ENCODE results near the gene PHACTR1.

DNA sequence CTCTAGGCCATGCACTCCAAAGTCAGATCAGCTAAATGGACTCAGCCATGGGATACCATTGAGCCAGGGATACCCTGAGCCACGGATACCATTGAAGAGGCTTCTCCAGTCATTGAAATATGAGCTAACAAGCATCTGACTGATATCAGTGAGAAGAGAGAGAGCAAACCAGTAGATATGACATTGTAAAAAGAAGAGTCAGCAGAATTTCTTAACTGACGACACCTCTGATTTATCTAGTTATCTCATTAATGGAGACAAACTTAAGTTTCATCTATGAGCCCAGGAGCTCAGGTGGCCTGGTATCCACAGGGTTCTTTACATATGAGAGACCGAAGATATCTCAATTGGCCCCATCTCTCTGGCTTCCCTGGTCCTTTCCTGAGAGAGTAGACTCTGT lies 471.1 kb downstream of the PHACTR1 start:
- TF ChIP-seq, protein P1, sequence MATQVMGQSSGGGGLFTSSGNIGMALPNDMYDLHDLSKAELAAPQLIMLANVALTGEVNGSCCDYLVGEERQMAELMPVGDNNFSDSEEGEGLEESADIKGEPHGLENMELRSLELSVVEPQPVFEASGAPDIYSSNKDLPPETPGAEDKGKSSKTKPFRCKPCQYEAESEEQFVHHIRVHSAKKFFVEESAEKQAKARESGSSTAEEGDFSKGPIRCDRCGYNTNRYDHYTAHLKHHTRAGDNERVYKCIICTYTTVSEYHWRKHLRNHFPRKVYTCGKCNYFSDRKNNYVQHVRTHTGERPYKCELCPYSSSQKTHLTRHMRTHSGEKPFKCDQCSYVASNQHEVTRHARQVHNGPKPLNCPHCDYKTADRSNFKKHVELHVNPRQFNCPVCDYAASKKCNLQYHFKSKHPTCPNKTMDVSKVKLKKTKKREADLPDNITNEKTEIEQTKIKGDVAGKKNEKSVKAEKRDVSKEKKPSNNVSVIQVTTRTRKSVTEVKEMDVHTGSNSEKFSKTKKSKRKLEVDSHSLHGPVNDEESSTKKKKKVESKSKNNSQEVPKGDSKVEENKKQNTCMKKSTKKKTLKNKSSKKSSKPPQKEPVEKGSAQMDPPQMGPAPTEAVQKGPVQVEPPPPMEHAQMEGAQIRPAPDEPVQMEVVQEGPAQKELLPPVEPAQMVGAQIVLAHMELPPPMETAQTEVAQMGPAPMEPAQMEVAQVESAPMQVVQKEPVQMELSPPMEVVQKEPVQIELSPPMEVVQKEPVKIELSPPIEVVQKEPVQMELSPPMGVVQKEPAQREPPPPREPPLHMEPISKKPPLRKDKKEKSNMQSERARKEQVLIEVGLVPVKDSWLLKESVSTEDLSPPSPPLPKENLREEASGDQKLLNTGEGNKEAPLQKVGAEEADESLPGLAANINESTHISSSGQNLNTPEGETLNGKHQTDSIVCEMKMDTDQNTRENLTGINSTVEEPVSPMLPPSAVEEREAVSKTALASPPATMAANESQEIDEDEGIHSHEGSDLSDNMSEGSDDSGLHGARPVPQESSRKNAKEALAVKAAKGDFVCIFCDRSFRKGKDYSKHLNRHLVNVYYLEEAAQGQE (IDR thresholded peaks at IDR 0.05; ENCODE audit: low read depth): no peak
- TF ChIP-seq, protein P2, sequence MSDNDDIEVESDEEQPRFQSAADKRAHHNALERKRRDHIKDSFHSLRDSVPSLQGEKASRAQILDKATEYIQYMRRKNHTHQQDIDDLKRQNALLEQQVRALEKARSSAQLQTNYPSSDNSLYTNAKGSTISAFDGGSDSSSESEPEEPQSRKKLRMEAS (IDR thresholded peaks at IDR 0.05): no peak
- TF ChIP-seq EGR1 (IDR thresholded peaks at IDR 0.05): no peak
- TF ChIP-seq CREB1 (IDR thresholded peaks at IDR 0.05; ENCODE audit: low read depth): no peak
- no peak for TF ChIP-seq TAF1 (IDR thresholded peaks at IDR 0.05; ENCODE audit: low read depth)

All from Ishikawa (cell line).